Retinal pigment epithelial cell (primary cell): Measurements from ENCODE around the gene DCX.

Source experiments
- DNase-seq: peaks from one replicate; pipeline ENCODE4 v3.0.0-alpha.2; 2010; ENCODE audit warnings: low read depth
- H3K4me3 ChIP-seq: 2 replicates; pipeline ENCODE4 v1.5.1; 2011; ENCODE audit warnings: mild to moderate bottlenecking, low read length, control low read depth, moderate library complexity
- TF ChIP-seq, protein P1 (sequence below): conservative IDR thresholded peaks from 2 replicates; pipeline ENCODE4 v1.5.1; 2011; ENCODE audit warnings: low read depth, low read length, control low read depth, inconsistent platforms

The DCX gene

DNA sequence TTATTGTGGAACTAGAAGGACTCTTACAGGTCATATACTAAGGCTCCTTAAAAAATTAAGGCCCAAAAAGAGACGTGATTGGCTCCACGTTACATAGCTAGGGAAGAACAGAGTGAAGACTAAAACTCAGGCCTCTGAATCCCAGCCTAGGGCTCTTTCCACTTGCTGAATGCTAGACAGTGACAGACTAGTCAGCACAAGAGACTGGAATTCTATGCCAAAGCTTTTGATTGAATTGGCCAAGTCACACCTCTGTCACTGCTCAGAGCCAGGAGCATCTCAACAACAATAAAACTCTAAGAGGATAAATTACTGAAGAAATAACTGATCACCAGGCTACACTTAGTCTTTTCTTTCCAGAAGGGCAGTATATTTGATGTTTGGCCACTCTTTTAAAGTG lies 16.8 kb downstream of the DCX start:
- TF ChIP-seq, protein P1, sequence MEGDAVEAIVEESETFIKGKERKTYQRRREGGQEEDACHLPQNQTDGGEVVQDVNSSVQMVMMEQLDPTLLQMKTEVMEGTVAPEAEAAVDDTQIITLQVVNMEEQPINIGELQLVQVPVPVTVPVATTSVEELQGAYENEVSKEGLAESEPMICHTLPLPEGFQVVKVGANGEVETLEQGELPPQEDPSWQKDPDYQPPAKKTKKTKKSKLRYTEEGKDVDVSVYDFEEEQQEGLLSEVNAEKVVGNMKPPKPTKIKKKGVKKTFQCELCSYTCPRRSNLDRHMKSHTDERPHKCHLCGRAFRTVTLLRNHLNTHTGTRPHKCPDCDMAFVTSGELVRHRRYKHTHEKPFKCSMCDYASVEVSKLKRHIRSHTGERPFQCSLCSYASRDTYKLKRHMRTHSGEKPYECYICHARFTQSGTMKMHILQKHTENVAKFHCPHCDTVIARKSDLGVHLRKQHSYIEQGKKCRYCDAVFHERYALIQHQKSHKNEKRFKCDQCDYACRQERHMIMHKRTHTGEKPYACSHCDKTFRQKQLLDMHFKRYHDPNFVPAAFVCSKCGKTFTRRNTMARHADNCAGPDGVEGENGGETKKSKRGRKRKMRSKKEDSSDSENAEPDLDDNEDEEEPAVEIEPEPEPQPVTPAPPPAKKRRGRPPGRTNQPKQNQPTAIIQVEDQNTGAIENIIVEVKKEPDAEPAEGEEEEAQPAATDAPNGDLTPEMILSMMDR: no peak
- no peak overlapping the region for H3K4me3 ChIP-seq
- DNase-seq: no peak

DNA sequence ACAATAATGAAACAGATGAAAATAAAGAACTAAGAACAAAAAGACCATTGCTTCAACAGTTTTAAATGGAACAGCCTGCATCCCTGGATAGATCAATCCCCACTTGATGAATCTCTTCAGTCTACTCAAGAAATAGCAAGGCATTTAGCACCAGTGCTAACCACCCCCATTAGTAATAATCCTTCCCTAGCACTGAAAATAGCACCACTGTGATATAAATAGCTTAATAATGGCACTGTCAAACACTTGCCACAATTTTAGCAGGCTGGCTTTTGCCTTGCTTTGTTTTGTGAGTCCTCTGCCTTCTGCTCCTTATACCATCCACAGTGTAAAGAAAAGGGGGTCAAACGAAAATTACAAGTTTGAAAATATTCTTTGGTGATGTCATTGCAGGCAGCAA lies 17.4 kb downstream of the DCX start:
- TF ChIP-seq, protein P1: no peak
- DNase-seq: no peak
- no peak overlapping the region for H3K4me3 ChIP-seq

DNA sequence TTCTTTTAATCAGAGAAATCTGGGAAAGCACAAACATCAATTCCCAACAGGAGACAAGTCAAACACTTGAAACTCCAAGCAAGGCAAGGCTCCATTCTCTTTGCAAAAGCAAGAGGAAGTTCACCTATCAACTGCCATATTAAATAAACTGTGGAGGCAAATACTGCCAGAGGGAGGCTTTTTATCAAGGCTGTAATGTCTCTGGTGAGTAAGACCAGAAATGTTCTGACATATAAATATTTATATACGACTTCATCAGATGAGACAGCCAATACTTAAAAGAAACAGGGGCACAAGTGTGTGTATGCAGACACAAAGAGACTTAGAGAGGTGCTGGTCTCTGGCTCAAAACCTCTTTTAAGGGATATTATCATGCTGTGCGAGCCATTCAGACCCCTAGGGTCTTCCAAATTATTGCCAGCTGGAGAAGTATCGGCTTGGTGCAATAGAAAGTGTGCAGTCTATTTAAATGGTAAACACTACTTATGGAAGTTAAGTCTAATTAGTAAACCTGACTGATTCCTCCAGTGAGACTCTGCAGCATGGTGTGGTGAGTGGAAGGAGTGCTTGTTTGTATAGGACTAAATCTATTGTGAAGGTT lies 24.4 kb downstream of the DCX start:
- TF ChIP-seq, protein P1: no peak
- no peak for DNase-seq
- no peak overlapping the region for H3K4me3 ChIP-seq

DNA sequence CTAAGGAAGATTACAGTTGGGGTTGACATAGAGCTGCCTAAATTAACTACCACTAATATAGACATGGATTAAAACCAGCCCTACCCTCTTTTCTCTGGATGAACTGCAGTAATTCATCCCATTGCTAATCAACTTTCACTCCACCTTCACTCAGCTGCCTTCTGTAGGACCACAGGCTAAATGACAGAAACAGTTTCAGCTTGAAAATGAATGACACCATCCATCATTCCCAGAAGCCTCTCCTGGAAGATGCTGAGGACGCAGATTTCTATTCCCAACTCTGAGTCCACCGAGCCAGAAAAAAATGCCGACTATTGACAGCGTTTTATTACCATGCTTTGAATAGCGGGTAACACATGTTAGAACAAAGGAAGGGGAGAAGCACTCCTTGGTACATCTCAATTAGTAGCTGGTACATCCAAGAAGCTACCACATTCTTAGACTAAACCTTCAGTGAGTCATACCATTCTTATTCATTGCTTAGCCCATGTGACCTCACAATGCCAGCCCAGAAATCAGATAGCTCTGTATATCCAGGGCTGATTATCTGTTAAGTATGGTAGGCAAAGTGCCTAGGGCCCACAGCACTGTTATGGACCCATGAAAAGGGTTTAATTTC lies 25.3 kb downstream of the DCX start:
- no peak for DNase-seq
- TF ChIP-seq, protein P1: no peak
- H3K4me3 ChIP-seq: no peak overlapping the region

DNA sequence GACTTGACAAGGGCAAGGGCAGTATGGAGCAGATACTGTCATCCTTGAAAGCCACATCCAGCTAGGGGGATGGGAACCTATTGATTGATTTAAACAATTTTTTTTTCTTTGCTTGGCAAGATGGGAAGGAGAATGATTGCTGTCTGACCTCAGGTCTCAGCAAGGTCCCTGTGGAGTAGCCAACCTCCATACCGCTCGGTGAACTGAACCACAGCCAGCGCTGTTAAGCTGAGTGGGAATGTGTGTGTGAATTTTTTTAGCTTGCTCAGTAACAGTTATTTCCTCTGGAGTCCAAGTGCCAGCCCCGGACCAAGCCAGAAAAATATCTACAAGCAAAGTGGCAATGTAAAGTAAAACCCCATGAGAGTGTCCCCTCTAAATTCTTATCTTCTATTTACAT lies 25.9 kb downstream of the DCX start:
- TF ChIP-seq, protein P1: no peak
- DNase-seq: no peak
- no peak overlapping the region for H3K4me3 ChIP-seq

DNA sequence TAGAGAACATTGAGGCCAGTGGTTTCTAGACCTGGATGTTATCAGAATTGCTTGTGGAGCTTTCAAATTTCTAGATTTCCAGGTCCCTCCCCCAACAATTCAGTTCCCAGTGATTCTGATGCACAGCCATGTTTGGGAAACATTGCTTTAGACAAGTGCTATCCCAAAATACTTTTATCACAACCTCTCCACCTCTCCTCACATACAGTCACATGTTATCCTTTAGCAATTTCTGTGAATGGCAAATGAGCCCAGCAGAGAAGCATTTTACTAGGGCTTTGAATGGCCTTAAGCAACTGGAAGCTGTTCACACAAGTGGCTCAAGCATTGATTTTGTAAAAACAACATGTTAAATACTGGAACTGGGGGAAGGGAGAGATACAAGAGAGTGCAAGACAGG lies 29.7 kb downstream of the DCX start:
- TF ChIP-seq, protein P1: no peak
- DNase-seq: no peak
- H3K4me3 ChIP-seq: no peak overlapping the region

DNA sequence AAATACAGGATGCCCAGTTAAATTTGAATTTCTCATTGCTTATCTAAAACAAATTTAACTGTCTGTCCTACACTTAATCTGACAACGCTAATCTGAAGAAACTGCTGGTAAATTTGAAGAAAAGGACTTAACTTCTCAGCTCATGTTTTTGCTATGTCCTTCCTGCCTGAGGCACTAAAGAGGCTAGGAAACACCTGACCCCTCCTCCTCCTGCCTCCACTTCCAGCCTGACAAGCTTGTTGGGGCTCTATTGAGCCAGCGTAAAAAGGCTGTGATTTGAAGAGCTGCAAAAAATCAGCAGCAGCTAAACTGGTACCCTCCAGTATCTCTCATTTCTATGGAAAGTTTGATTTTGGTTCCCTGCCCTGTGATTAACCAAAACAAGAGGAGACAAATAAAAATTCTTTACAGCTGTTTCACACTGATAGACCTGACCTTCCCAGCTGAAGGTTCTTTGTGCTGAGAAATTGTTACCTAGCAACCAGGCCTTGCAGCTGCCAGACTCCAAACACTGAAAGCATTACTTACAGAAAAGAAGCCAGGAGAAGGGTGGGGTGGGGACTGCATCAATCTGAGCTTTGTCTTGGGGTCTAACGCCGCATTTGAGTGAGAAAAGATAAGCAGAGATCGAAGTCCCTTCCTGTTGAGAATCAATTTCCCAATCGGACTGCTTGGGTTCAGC lies 35.0 kb downstream of the DCX start:
- TF ChIP-seq, protein P1: no peak
- no peak for DNase-seq
- H3K4me3 ChIP-seq: no peak overlapping the region
